GM19043 (cell line): Measurements from ENCODE around the gene SCAPER.
"Not testable (repeated sequence)": the region's sequence is repeated elsewhere in the genome, so short reads cannot be mapped to it uniquely, and the experiment has no call there.

Source experiments
- ATAC-seq: cut with Tn5 transposase; IDR thresholded peaks from one replicate; pipeline ENCODE4 v1.9.1; 2021; ENCODE audit warnings: low read depth; ENCODE audit not compliant: unreplicated experiment

The SCAPER gene

DNA sequence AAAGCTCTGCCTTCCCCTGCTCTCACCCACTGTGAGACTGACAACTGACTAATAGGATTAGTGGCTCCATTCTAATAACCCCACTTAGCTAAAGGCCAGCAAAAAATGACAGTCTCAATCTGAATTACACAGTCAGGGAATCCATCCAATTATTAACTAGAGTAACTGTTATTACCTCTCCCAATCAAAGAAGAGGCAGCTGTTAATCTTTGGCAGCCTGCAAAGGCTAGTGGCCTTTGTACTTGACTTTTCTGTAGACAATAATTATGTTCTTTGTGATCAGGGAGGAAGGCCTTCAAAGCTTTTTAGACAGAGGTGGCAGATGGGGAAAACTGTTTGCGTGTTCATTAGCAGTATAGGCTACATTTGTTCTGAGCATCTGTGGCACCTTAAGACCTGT, 390.9 kb downstream of the SCAPER start:
- ATAC-seq: no peak

DNA sequence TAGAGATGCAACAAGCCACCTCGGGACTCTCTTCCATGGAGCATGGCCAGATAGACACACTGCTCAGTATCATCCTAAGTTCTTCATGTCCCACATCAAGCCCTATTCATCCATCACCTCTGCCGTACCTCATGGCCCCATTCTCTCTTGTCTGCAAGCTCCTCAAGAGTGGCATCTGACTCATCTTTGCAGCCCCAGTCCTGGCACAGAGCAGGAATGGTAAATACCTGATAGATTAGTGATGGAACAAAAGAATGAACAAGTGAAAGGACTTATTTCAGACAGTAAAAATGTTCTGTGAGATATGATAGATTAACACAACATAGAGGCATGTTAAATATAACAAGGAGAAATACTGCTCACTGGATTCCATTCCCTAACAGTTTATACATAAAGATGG, 392.2 kb downstream of the SCAPER start:
- ATAC-seq: no peak

DNA sequence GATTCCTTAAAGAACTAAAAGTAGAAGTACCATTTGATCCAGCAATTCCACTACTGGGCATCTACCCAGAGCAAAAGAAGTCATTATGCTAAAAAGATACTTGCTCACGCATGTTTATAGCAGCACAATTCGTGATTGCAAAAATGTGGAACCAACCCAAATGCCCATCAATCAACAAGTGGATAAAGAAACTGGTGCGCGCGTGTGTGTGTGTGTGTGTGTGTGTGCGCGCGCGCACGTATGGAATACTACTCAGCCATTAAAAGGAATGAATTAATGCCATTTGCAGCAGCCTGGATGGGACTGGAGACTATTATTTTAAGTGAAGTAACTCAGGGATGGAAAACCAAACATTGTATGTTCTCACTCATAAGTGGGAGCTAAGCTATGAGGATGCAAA, 394.5 kb downstream of the SCAPER start:
- not testable (repeated sequence) for ATAC-seq

DNA sequence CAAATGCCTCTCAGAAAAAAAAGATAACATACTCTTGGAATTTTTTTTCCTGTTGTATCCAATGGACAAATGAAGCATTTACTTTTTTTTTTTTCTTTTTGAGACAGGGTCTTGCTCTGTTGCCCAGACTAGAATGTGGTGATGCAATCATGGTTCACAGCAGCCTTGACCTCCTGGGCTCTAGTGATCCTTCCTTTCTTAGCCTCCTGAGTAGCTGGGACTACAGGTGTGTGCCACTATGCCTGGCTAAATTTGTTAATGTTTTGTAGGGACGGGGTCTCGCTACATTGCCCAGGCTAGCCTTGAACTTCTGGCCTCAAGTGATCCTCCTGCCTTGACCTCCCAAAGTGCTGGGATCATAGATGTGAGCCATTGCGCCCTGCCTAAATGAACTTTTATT, 401.3 kb downstream of the SCAPER start:
- ATAC-seq: no peak

DNA sequence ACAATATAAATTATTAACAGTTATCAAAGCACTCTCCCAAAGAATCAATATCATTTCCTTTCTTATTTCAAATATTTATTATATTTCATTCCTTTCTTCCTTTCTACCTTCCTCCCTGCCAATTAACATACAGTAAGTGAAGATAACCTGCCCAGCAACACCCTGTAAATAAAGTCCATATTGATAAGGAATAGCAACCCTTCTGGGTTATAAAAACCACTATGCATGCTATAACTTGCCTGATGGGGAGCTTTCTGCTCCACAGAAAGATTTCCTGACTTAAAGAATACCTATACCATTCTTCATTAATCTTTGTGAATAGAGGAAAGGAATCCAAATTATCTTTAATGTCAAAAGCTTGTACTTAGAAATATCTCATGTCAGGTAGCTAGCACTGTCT, 402.0 kb downstream of the SCAPER start:
- no peak for ATAC-seq

DNA sequence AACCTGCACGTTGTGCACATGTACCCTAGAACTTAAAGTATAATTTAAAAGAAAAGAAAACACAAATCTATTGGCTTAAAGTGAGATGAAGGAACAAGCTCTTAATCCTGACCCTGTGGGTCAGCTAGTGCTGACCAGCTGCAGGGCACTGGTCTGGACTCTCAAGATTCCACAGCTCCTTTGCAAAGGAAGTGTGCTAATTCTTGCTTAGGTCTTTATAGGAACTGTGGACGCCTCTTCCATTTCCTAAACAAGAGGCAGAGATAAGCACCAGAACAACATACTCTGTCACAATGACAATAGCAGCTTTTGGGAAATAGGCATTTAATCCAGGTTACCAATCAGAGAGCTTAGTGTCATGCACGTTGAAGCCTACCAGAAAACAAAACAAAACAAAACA, 402.5 kb downstream of the SCAPER start:
- no peak for ATAC-seq

DNA sequence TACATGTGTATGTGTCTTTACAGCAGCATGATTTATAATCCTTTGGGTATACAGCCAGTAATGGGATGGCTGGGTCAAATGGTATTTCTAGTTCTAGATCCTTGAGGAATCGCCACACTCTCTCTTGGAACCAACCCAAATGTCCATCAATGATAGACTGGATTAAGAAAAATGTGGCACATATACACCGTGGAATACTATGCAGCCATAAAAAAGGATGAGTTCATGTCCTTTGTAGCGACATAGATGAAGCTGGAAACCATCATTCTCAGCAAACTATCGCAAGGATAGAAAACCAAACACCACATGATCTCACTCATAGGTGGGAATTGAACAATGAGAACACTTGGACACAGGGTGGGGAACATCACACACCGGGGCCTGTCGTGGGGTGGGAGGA, 403.0 kb downstream of the SCAPER start:
- not testable (repeated sequence) for ATAC-seq

DNA sequence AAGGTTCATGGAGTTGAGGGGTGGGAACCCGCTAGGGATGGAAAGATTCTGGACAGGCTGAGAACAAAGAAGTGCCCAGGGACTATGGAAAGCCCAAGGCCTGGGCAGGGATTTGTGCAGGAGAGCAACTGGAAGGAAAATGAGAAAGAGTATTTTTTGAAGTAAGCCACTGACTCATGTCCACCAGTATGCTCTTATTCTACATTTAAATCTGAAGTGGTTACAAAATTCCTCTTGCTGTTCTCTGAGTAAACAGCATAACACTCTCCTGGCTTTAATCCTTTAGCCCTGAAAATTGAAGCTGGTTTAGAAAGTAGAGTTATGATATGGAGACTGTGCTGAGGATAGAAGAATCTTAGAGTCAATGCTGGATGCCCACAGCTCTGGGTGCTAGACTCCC, 403.4 kb downstream of the SCAPER start:
- ATAC-seq: no peak

DNA sequence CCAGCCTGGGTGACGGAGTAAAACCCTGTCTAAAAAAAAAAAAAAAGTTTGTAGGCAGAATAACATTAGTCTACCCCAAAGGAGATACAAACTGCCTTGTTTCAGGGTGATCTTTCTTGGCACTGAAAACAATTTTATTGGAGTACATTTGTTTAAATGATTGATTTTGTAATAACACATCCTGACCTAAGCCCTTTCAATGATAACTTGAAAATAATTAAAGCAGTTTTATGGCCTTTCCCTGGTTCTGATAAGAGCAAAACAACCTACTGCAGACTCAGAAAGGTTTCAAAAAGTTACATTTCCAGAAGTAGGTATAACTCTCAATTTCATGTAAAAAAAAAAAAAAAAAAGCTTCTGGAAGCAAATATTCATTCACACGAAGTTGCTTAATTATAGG, 404.1 kb downstream of the SCAPER start:
- ATAC-seq: no peak

DNA sequence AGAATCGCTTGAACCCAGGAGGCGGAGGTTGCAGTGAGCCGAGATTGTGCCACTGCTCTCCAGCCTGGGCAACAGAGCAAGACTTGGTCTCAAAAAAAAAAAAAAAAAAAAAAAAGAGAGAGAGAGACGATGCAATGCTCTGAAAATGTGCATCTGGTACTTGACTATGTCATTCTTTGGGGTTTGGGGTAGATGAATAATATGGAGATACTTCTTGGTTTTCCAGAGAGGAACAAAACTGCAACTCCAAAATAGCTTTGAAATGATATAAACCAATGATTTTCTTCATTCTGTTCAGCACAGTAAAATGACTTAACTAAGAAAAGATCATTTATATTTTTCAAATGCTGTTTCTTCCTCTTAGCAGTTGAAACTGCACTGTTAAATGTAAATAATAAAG, 409.7 kb downstream of the SCAPER start:
- no peak for ATAC-seq

DNA sequence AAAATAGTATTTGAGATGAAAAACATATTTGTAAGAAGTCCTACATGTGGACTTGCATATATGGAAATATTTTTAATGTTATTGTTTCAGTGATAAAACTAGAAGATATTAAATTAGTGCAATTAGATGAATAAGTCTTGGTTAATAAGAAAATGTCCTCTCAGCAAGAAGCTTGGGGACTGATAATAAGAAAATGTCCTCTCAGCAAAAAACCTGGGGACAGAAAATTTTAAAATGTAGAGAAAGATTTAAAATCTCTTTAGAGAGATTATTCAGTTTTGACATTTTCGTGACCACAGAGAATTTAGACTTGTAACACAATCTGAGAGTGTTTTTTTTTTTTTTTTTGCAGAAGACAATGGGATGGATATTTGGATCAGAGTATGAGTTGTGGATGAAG, 412.6 kb downstream of the SCAPER start:
- no peak for ATAC-seq

DNA sequence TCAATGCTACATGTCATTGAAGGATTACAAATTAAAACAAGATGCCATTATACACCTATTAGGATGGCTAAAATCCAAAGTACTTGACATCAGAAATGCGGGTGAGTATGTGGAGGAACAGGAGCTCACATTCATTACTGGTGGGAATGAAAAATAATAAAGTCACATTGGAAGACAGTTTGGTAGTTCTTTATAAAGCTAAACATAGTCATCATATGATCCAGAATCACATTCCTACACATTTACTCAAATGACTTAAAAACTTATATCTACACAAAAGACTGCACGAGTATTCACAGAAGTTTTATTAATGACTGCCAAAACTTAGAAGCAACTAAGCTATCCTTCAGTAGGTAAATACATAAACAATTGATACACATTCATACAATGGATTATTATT, 421.4 kb downstream of the SCAPER start:
- ATAC-seq: no peak

DNA sequence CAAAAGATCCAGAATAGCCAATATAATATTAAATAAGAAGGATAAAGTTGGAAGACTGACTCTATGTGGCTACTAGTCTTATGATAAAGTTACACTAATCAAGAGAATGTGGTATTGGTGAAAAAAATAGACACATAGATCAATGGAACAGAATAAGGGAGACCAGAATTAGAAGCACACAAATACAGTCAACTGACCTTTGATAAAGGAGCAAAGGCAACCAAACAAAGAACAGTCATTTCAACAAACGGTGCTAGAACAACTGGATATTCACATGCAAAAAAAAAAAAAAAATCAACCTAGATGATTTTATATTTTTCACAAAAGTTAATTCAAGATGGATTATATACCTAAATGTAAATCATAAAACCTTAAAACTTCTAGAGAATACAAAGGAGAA, 422.1 kb downstream of the SCAPER start:
- ATAC-seq: no peak

DNA sequence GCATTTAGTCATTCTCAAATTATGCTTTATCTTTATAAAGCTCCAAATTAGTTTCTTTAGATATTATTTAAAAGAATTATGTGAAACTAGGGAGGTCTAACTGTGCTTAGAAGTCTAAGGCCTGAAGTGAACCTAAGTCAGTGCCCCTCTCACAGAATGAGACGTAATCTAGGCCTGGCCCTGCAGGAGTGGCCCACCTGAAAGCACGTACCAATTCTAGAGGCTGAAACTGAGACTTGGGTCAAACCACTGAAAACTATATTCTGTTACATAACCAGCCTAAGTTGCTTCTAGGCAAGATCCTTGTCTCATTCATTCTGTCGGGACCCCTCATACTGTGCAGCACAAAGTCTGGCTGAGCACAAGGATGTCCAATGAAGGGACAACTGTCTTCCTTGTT, 424.9 kb downstream of the SCAPER start:
- ATAC-seq: no peak

DNA sequence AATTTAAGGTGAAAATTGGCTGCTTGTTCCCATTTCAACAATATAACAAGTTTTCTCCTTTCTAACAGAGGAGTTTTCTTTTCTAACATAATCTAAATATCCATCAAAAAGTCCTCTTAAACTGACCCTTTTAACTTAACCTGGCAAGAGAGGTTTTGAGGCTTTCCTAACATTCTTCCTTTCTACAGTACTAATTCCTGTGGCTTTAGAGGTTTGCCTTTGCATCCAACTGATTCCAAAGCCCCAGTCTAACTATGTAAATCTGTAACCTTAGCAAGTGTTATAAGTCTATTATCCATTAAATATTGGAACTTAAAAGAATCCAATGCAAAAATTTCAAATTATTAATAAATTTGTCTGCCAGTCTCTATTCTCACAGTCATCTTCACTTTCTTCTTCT, 434.4 kb downstream of the SCAPER start:
- ATAC-seq: no peak

DNA sequence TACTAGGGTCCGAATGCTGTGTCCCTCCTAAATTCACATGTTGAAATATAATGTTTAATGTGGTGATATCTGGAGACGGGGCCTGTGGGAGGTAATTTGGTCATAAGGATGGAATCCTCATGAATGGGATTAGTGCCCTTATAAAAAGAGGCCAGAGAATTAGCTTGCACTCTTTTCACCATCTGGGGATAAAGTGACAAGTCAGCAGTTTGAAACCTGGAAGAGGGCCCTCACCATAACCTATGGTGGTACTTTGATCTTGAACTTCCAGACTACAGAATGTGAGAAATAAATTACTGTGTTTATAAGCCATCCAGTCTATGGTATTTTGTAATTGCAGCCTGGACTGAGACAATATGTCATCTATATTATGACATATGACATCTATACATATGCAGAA, 436.4 kb downstream of the SCAPER start:
- ATAC-seq: no peak

DNA sequence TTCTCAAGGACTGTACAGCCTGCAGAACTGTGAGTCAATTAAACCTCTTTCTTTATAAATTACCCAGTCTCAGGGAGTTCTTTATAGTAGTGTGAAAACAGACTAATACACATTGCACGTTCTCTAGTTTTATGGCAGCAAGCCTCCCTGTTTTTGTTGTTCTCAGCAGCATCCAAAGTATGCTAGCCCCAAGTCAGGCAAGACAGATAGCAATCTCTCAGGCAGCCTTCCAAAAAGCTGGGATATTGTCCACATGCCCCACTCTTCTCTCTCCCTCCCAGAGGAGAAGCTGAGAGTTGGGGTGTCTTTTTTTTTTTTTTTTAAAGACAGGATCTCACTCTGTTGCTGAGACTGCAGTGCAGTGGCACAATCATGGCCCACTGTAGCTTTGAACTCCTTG, 438.0 kb downstream of the SCAPER start:
- ATAC-seq: no peak

DNA sequence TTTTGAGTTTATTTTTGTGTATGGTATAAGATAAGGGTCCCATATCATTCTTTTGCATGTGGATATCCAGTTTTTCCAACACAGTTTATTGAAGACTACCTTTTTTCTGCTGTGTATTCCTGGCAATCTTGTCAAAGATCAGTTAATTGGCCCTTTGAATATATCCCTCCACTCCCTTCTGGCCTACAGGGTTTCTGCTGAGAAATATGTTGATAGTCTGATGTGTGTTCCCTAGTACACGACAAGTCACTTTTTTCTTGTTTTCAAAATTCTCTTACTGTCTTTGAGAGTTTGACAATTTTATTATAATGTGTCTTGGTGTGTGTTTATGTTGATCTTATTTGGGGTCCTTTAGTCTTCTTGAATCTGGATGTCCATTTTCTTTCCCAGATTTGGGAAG, 439.4 kb downstream of the SCAPER start:
- no peak for ATAC-seq

DNA sequence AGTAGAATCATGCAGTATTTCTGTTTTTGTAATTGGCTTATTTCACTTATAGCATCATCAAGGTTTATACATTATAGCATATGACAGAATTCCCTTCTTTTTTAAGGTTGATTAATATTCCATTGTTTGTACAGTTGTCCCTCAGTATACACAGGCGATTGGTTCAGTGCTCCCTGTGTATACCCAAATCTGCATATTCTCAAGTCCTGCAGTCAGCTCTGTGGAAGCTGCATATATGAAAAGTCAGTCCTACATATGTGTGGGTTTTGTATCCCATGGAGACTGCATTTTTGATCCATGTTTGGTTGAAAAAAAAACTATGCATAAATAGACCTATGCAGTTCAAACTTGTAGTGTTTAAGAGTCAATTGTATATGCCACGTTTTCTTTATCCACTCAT, 440.9 kb downstream of the SCAPER start:
- no peak for ATAC-seq

DNA sequence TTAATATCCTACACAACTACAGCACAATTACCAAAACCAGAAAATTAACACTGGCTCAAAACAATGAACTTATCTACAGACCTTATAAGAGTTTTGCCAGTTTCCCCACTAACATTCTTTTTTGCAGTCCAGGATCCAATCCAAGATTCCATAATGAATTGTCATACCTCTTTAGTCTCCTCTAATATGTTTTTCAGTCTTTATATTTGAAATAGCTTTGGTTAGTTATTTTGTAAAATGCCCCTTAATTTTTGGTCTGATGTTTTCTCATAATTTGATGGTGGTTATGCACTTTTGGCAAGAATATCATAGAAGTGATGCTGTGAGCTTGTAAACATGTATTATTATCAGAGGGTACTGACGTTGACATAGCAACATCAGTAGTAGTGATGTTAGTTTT, 444.3 kb downstream of the SCAPER start:
- ATAC-seq: no peak

DNA sequence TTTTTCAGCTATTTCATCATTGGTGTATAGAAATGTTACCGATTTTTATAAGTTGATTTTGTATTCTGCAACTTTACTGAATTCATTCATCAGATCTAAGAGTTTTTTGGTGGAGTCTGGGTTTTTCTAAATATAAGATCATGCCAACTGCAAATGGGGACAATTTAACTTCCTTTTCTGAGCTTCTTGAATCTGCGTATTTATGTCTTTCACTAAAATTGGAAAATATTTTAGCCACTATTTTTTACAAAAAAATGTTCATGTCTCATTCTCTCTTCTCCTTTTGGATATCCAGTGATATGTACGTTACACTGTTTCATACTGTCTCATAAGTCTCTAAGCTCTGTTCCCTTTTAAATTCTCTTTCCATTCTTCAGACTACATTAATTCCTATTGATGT, 444.8 kb downstream of the SCAPER start:
- ATAC-seq: no peak

DNA sequence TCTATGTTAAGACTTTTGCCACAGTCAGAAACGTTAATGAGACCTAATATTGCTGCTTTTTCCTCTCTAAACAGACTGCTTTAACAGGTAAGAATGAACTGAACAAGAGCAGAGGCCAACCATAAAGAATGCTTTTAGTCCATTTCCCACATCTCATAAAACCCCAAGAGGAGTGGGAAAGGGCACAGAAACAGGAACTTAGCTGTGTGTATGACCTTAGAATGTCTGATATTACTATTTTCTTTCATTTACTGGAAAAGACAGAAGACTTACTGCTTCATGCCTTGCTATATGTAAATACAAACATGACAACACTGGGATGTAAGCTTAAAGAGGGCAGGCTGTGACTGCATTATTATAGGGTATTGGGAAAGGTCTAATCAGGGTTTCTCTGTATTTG, 453.6 kb downstream of the SCAPER start:
- no peak for ATAC-seq

DNA sequence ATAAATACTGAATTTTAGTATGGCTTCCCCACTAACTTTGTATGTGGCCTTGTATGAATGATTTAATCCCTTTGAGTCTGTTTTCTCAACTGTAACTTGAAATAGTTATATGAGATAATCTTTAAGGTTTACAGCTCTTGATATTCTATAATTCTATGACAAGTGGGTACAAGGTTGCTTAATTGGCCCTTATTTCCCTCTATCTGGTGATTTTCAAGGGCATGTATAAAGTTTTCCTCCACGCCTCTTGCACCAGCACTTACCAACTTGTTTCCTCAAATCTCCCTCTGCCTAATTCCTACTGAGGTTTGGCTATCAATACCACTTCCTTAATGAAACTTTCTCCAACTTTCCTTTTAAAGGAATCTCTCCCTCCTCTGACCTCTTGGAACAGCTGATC, 455.7 kb downstream of the SCAPER start:
- no peak for ATAC-seq

DNA sequence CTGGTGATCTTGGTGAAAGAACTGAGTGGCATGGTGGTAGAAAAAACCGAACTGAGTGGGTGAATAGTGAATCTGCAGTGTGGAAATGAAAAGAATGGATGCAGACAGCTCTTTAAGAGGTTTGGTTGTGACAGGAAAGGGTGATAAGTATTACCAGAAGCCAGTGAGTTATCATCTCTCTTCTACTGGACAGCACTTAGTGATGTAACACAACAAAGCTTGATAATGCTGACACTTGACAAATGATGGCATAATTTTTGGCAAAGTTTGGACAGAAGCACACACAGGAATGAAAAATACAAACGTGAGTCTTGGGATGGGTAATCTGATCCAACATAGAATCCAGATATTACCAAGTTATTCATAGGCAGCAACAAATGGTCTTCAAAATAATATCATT, 456.4 kb downstream of the SCAPER start:
- ATAC-seq: no peak
